HEK293 (cell line): ENCODE measurements around the gene RGS9.

Experiments used
- BCL11A ChIP-seq: fragments of 450-650 bp; formaldehyde crosslinking; IDR thresholded peaks from 2 replicates; pipeline ENCODE4 v1.5.1; 2016; ENCODE audit warnings: low read depth, missing biosample characterization, missing genetic modification characterization
- OSR2 ChIP-seq: fragments of 450-650 bp; formaldehyde crosslinking; IDR thresholded peaks from 2 replicates; pipeline ENCODE4 v1.5.1; 2016; ENCODE audit warnings: missing biosample characterization, missing genetic modification characterization
- SETDB1 ChIP-seq: IDR thresholded peaks from one replicate; pipeline ENCODE4 v1.6.1; 2017; ENCODE audit warnings: mild to moderate bottlenecking, low read length, moderate library complexity, mixed read lengths; ENCODE audit not compliant: insufficient read length
- YY1 ChIP-seq: fragments of 450-650 bp; formaldehyde crosslinking; IDR thresholded peaks from 2 replicates; pipeline ENCODE4 v1.5.1; 2018; ENCODE audit warnings: missing biosample characterization, missing genetic modification characterization
- ZNF146 ChIP-seq: fragments of 450-650 bp; formaldehyde crosslinking; IDR thresholded peaks from 2 replicates; pipeline ENCODE4 v1.5.1; 2016; ENCODE audit warnings: missing biosample characterization, missing genetic modification characterization
- ZNF623 ChIP-seq: fragments of 450-650 bp; formaldehyde crosslinking; IDR thresholded peaks from 2 replicates; pipeline ENCODE4 v1.5.1; 2016; ENCODE audit warnings: missing biosample characterization, missing genetic modification characterization
- TF ChIP-seq, protein P1 (sequence below): fragments of 450-650 bp; formaldehyde crosslinking; IDR thresholded peaks from 2 replicates; pipeline ENCODE4 v1.5.1; 2016; ENCODE audit warnings: missing biosample characterization, missing genetic modification characterization

DNA sequence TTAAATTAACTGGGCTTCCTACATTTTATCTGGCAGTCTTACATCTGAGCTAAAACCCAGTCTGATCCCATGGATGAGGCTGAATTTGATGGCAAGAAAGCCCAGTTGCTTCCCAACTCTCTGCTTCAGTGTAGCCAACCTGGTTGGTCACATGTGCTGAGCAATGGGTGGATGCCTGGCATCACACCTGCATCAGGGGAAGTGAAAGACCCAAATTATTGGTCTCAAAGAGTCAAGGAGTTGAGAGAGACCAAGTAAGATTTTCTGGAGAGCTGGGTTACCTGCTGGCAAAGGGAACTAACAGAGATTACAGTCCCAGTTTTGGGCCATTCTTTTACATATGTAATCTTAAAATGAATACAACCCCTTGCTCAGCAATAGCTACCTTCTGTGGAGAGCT lies 38.8 kb downstream of the RGS9 start:
- no peak for TF ChIP-seq YY1
- no peak for TF ChIP-seq SETDB1
- TF ChIP-seq, protein P1, sequence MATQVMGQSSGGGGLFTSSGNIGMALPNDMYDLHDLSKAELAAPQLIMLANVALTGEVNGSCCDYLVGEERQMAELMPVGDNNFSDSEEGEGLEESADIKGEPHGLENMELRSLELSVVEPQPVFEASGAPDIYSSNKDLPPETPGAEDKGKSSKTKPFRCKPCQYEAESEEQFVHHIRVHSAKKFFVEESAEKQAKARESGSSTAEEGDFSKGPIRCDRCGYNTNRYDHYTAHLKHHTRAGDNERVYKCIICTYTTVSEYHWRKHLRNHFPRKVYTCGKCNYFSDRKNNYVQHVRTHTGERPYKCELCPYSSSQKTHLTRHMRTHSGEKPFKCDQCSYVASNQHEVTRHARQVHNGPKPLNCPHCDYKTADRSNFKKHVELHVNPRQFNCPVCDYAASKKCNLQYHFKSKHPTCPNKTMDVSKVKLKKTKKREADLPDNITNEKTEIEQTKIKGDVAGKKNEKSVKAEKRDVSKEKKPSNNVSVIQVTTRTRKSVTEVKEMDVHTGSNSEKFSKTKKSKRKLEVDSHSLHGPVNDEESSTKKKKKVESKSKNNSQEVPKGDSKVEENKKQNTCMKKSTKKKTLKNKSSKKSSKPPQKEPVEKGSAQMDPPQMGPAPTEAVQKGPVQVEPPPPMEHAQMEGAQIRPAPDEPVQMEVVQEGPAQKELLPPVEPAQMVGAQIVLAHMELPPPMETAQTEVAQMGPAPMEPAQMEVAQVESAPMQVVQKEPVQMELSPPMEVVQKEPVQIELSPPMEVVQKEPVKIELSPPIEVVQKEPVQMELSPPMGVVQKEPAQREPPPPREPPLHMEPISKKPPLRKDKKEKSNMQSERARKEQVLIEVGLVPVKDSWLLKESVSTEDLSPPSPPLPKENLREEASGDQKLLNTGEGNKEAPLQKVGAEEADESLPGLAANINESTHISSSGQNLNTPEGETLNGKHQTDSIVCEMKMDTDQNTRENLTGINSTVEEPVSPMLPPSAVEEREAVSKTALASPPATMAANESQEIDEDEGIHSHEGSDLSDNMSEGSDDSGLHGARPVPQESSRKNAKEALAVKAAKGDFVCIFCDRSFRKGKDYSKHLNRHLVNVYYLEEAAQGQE: no peak
- no peak for TF ChIP-seq OSR2
- no peak for TF ChIP-seq ZNF623 (tag by site-specific recombination)
- no peak for TF ChIP-seq BCL11A
- no peak for TF ChIP-seq ZNF146 (tag by site-specific recombination)
